ENCODE data around the gene LAMTOR3. TPM values are rescaled to one million over a fixed set of nuclear protein-coding genes. Genes with fewer than 3 reads are reported as not detected.

LAMTOR3 gene
- total and polyA plus RNA-seq, 5 donors from 2014 or later, result 17.0 to 41.5 (median 33.8) TPM

GRCh38 chr4:99885063-99885664 lies 9.1 kb downstream of the LAMTOR3 start:
- Mint-ChIP-seq H3K9me3 (no peaks in the 10 kb centered on the region), H3K36me3 (peaks cover 15% of the 10 kb centered on the region), H3K27ac (no peak overlapping the region), H3K27me3 (no peaks in the 10 kb centered on the region), H3K4me1 (peaks cover 8 to 13% (median 11%) of the 10 kb centered on the region in 4 donors), H3K4me3 (no peak overlapping the region)
- Histone ChIP-seq H3K4me1 (ENCODE audit: control insufficient read depth, insufficient read depth, low read length, poor library complexity, severe bottlenecking) (peaks cover 4% of the 10 kb centered on the region), H3K4me3 (ENCODE audit: low read depth, low read length) (no peak overlapping the region), H3K27me3 (ENCODE audit: control insufficient read depth, insufficient read depth, low read length) (no peaks in the 10 kb centered on the region), H3K36me3 (ENCODE audit: control insufficient read depth, insufficient read depth, low read length) (peaks cover 45% of the 10 kb centered on the region), H3K27ac (ENCODE audit: insufficient read depth, low read length, poor library complexity, severe bottlenecking) (no peak overlapping the region), H3K9me3 (ENCODE audit: control insufficient read depth in 2 of 2, low read length in 2 of 2) (no peaks in the 10 kb centered on the region)
- DNase-seq (peak; percentile 12 to 73 (median 61)), ATAC-seq (ENCODE audit: low read depth in 2 of 2) (peak in 1 of 2 donors; percentile 46)

GRCh38 chr4:99879458-99879857 lies 14.8 kb downstream of the LAMTOR3 start:
- no peaks in the 10 kb centered on the region for H3K27me3 ChIP-seq (ENCODE audit: control insufficient read depth, insufficient read depth, low read length)
- Mint-ChIP-seq H3K4me3 (no peak overlapping the region), H3K36me3 (peaks cover 24% of the 10 kb centered on the region), H3K27ac (peak overlapping the region in 1 of 3 donors; percentile 20), H3K4me1 (peaks cover 0 to 4% (median 3%) of the 10 kb centered on the region in 4 donors), H3K27me3 (no peaks in the 10 kb centered on the region), H3K9me3 (no peaks in the 10 kb centered on the region)
- H3K36me3 ChIP-seq (ENCODE audit: control insufficient read depth, insufficient read depth, low read length), result peaks cover 59% of the 10 kb centered on the region
- DNase-seq (no peak), ATAC-seq (ENCODE audit: low read depth in 2 of 2) (no peak)
- H3K4me3 ChIP-seq (ENCODE audit: low read depth, low read length), result no peak overlapping the region
- no peak overlapping the region for H3K27ac ChIP-seq (ENCODE audit: insufficient read depth, low read length, poor library complexity, severe bottlenecking)
- H3K4me1 ChIP-seq (ENCODE audit: control insufficient read depth, insufficient read depth, low read length, poor library complexity, severe bottlenecking), result no peaks in the 10 kb centered on the region
- H3K9me3 ChIP-seq (ENCODE audit: control insufficient read depth in 2 of 2, low read length in 2 of 2), result no peaks in the 10 kb centered on the region

GRCh38 chr4:99878604-99879003 lies 15.6 kb downstream of the LAMTOR3 start:
- Histone ChIP-seq H3K4me3 (ENCODE audit: low read depth, low read length) (no peak overlapping the region), H3K27ac (ENCODE audit: insufficient read depth, low read length, poor library complexity, severe bottlenecking) (no peak overlapping the region), H3K4me1 (ENCODE audit: control insufficient read depth, insufficient read depth, low read length, poor library complexity, severe bottlenecking) (no peaks in the 10 kb centered on the region), H3K27me3 (ENCODE audit: control insufficient read depth, insufficient read depth, low read length) (no peaks in the 10 kb centered on the region), H3K36me3 (ENCODE audit: control insufficient read depth, insufficient read depth, low read length) (peaks cover 55% of the 10 kb centered on the region), H3K9me3 (ENCODE audit: control insufficient read depth in 2 of 2, low read length in 2 of 2) (no peaks in the 10 kb centered on the region)
- Mint-ChIP-seq H3K27ac (peak overlapping the region in 1 of 3 donors; percentile 71), H3K4me1 (peaks cover 0 to 4% (median 3%) of the 10 kb centered on the region in 4 donors), H3K27me3 (no peaks in the 10 kb centered on the region), H3K9me3 (no peaks in the 10 kb centered on the region), H3K36me3 (peaks cover 27% of the 10 kb centered on the region), H3K4me3 (no peak overlapping the region)
- ATAC-seq (ENCODE audit: low read depth in 2 of 2) (no peak), DNase-seq (no peak)

- Histone ChIP-seq H3K36me3 (ENCODE audit: control insufficient read depth, insufficient read depth, low read length) (peaks cover 48% of the 10 kb centered on the region), H3K4me1 (ENCODE audit: control insufficient read depth, insufficient read depth, low read length, poor library complexity, severe bottlenecking) (no peaks in the 10 kb centered on the region), H3K4me3 (ENCODE audit: low read depth, low read length) (no peak overlapping the region), H3K27me3 (ENCODE audit: control insufficient read depth, insufficient read depth, low read length) (no peaks in the 10 kb centered on the region), H3K9me3 (ENCODE audit: control insufficient read depth in 2 of 2, low read length in 2 of 2) (no peaks in the 10 kb centered on the region), H3K27ac (ENCODE audit: insufficient read depth, low read length, poor library complexity, severe bottlenecking) (no peak overlapping the region)
- Mint-ChIP-seq H3K9me3 (no peaks in the 10 kb centered on the region), H3K4me1 (peaks cover 0 to 4% (median 3%) of the 10 kb centered on the region in 4 donors), H3K4me3 (no peak overlapping the region), H3K27me3 (no peaks in the 10 kb centered on the region), H3K27ac (no peak overlapping the region), H3K36me3 (peaks cover 29% of the 10 kb centered on the region)
- DNase-seq (no peak), ATAC-seq (ENCODE audit: low read depth in 2 of 2) (no peak)
These were observed 17.3 kb downstream of the LAMTOR3 start for GRCh38 chr4:99876946-99877345.

GRCh38 chr4:99875071-99875470 lies 19.2 kb downstream of the LAMTOR3 start:
- Histone ChIP-seq H3K4me3 (ENCODE audit: low read depth, low read length) (no peak overlapping the region), H3K27ac (ENCODE audit: insufficient read depth, low read length, poor library complexity, severe bottlenecking) (no peak overlapping the region), H3K27me3 (ENCODE audit: control insufficient read depth, insufficient read depth, low read length) (no peaks in the 10 kb centered on the region), H3K9me3 (ENCODE audit: control insufficient read depth in 2 of 2, low read length in 2 of 2) (no peaks in the 10 kb centered on the region), H3K4me1 (ENCODE audit: control insufficient read depth, insufficient read depth, low read length, poor library complexity, severe bottlenecking) (no peaks in the 10 kb centered on the region), H3K36me3 (ENCODE audit: control insufficient read depth, insufficient read depth, low read length) (peaks cover 30% of the 10 kb centered on the region)
- H3K27ac Mint-ChIP-seq, result no peak overlapping the region
- H3K9me3 Mint-ChIP-seq, result no peaks in the 10 kb centered on the region
- peaks cover 22% of the 10 kb centered on the region for H3K36me3 Mint-ChIP-seq
- ATAC-seq (ENCODE audit: low read depth in 2 of 2), result no peak
- H3K4me1 Mint-ChIP-seq, result peaks cover 0 to 4% (median 3%) of the 10 kb centered on the region in 4 donors
- H3K4me3 Mint-ChIP-seq, result no peak overlapping the region
- DNase-seq, result no peak
- H3K27me3 Mint-ChIP-seq, result no peaks in the 10 kb centered on the region

- Mint-ChIP-seq H3K4me1 (peaks cover 0 to 4% (median 2%) of the 10 kb centered on the region in 4 donors), H3K36me3 (peaks cover 25% of the 10 kb centered on the region), H3K27ac (no peak overlapping the region), H3K4me3 (no peak overlapping the region), H3K9me3 (no peaks in the 10 kb centered on the region), H3K27me3 (no peaks in the 10 kb centered on the region)
- Histone ChIP-seq H3K36me3 (ENCODE audit: control insufficient read depth, insufficient read depth, low read length) (peaks cover 30% of the 10 kb centered on the region), H3K9me3 (ENCODE audit: control insufficient read depth in 2 of 2, low read length in 2 of 2) (no peaks in the 10 kb centered on the region), H3K4me1 (ENCODE audit: control insufficient read depth, insufficient read depth, low read length, poor library complexity, severe bottlenecking) (no peaks in the 10 kb centered on the region), H3K27me3 (ENCODE audit: control insufficient read depth, insufficient read depth, low read length) (no peaks in the 10 kb centered on the region), H3K27ac (ENCODE audit: insufficient read depth, low read length, poor library complexity, severe bottlenecking) (no peak overlapping the region), H3K4me3 (ENCODE audit: low read depth, low read length) (no peak overlapping the region)
- ATAC-seq (ENCODE audit: low read depth in 2 of 2) (no peak), DNase-seq (no peak)
These were observed 21.7 kb downstream of the LAMTOR3 start for GRCh38 chr4:99872570-99872969.

- H3K36me3 ChIP-seq (ENCODE audit: control insufficient read depth, insufficient read depth, low read length), result peaks cover 41% of the 10 kb centered on the region
- H3K9me3 ChIP-seq (ENCODE audit: control insufficient read depth in 2 of 2, low read length in 2 of 2), result no peaks in the 10 kb centered on the region
- H3K4me1 ChIP-seq (ENCODE audit: control insufficient read depth, insufficient read depth, low read length, poor library complexity, severe bottlenecking), result no peaks in the 10 kb centered on the region
- no peaks in the 10 kb centered on the region for H3K9me3 Mint-ChIP-seq
- DNase-seq (no peak), ATAC-seq (ENCODE audit: low read depth in 2 of 2) (no peak)
- no peak overlapping the region for H3K27ac ChIP-seq (ENCODE audit: insufficient read depth, low read length, poor library complexity, severe bottlenecking)
- peaks cover 21% of the 10 kb centered on the region for H3K36me3 Mint-ChIP-seq
- H3K27ac Mint-ChIP-seq, result peak overlapping the region in 1 of 3 donors; percentile 53
- H3K4me3 ChIP-seq (ENCODE audit: low read depth, low read length), result no peak overlapping the region
- no peak overlapping the region for H3K4me3 Mint-ChIP-seq
- H3K4me1 Mint-ChIP-seq, result peaks cover 0 to 4% (median 2%) of the 10 kb centered on the region in 4 donors
- H3K27me3 ChIP-seq (ENCODE audit: control insufficient read depth, insufficient read depth, low read length), result no peaks in the 10 kb centered on the region
- H3K27me3 Mint-ChIP-seq, result no peaks in the 10 kb centered on the region
These were observed 26.1 kb downstream of the LAMTOR3 start for GRCh38 chr4:99868126-99868596.

- Mint-ChIP-seq H3K27ac (no peak overlapping the region), H3K9me3 (no peaks in the 10 kb centered on the region), H3K4me3 (no peak overlapping the region), H3K4me1 (peaks cover 5 to 22% (median 10%) of the 10 kb centered on the region in 4 donors), H3K27me3 (no peaks in the 10 kb centered on the region), H3K36me3 (peaks cover 21% of the 10 kb centered on the region)
- Histone ChIP-seq H3K4me1 (ENCODE audit: control insufficient read depth, insufficient read depth, low read length, poor library complexity, severe bottlenecking) (no peaks in the 10 kb centered on the region), H3K36me3 (ENCODE audit: control insufficient read depth, insufficient read depth, low read length) (peaks cover 44% of the 10 kb centered on the region), H3K4me3 (ENCODE audit: low read depth, low read length) (no peak overlapping the region), H3K9me3 (ENCODE audit: control insufficient read depth in 2 of 2, low read length in 2 of 2) (no peaks in the 10 kb centered on the region), H3K27me3 (ENCODE audit: control insufficient read depth, insufficient read depth, low read length) (no peaks in the 10 kb centered on the region), H3K27ac (ENCODE audit: insufficient read depth, low read length, poor library complexity, severe bottlenecking) (no peak overlapping the region)
- DNase-seq (no peak), ATAC-seq (ENCODE audit: low read depth in 2 of 2) (no peak)
These were observed 30.4 kb downstream of the LAMTOR3 start for GRCh38 chr4:99863804-99864203.

Measured in CD4-positive, CD25-positive, alpha-beta regulatory T cell (primary cell).